SK-N-MC (cell line): ENCODE data around the gene KRTAP9-1.
"Not testable (repeated sequence)": the region's sequence is repeated elsewhere in the genome, so short reads cannot be mapped to it uniquely, and the experiment has no call there.

ENCODE experiments used
- DNase-seq: peaks from one replicate; pipeline ENCODE4 v3.0.0-alpha.2; 2011; ENCODE audit warnings: low read depth, low spot score
- H3K27ac ChIP-seq: fragments of 200-600 bp; sonication (generic); 2 replicates; pipeline ENCODE4 v1.5.1; 2016; ENCODE audit warnings: mixed run types
- H3K36me3 ChIP-seq: fragments of 200-600 bp; sonication (generic); 2 replicates; pipeline ENCODE4 v1.6.1; 2017; ENCODE audit warnings: antibody characterized with exemption, low read length, mixed read lengths; ENCODE audit not compliant: insufficient read depth
- H3K4me3 ChIP-seq: fragments of 200-600 bp; sonication (generic); 2 replicates; pipeline ENCODE4 v1.5.1; 2016
- H3K9ac ChIP-seq: fragments of 200-600 bp; sonication (generic); 2 replicates; pipeline ENCODE4 v1.8.0; 2017; ENCODE audit warnings: mixed run types, mixed read lengths; ENCODE audit not compliant: insufficient read length
- H3K9me3 ChIP-seq: fragments of 200-600 bp; sonication (generic); 2 replicates; pipeline ENCODE4 v1.6.1; 2017; ENCODE audit warnings: low read depth, mild to moderate bottlenecking, antibody characterized with exemption, low read length, moderate library complexity, mixed read lengths
- EZH2 ChIP-seq: fragments of 200-600 bp; sonication (generic); IDR thresholded peaks from one replicate; pipeline ENCODE4 v1.6.1; 2017; ENCODE audit warnings: antibody characterized with exemption
- FOXP2 ChIP-seq: optimal IDR thresholded peaks from 2 replicates; pipeline ENCODE3; 2011; ENCODE audit warnings: mild to moderate bottlenecking, moderate library complexity; ENCODE audit not compliant: insufficient read depth; ENCODE audit errors: extremely low read length, control extremely low read depth
- POLR2AphosphoS5 ChIP-seq: IDR thresholded peaks from 2 replicates; pipeline ENCODE4 v1.6.1; 2012; ENCODE audit warnings: mild to moderate bottlenecking, low read depth, low read length, borderline replicate concordance

Gene KRTAP9-1

DNA sequence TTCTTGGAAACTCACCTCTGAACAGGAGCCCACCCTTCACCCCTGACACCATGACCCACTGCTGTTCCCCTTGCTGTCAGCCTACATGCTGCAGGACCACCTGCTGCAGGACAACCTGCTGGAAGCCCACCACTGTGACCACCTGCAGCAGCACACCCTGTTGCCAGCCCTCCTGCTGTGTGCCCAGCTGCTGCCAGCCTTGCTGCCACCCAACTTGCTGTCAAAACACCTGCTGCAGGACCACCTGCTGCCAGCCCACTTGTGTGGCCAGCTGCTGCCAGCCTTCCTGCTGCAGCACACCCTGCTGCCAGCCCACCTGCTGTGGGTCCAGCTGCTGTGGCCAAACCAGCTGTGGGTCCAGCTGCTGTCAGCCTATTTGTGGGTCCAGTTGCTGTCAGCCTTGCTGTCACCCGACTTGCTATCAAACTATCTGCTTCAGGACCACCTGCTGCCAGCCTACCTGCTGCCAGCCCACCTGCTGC, at the start of gene KRTAP9-1:
KRTAP9-1 (plus strand) TSS at position 51 of the 482 bp plus-strand sequence; CDS start at position 51, 0 bp downstream.
- H3K4me3 ChIP-seq, H3K36me3 ChIP-seq, DNase-seq, H3K9me3 ChIP-seq, H3K9ac ChIP-seq, H3K27ac ChIP-seq: not testable (repeated sequence)

GRCh38 chr17:41140360-41141131, 49.1 kb upstream of the KRTAP9-1 start, which contains the start of gene KRTAP4-6:
TSS of gene KRTAP4-6 (minus strand) at chr17:41140544. CDS start at chr17:41140487, 57 bp downstream.
- Histone ChIP-seq H3K9me3 (peaks cover 30% of the 10 kb centered on the region; the same call in 1 of the 2 replicates), H3K4me3 (no peak within 1 kb of the TSS), H3K36me3 (peaks cover 12% of the 10 kb centered on the region; the same call in 1 of the 2 replicates), H3K9ac (no peak within 1 kb of the TSS), H3K27ac (0 out of 2 replicates have a peak within 1 kb of the TSS, but pooled peaks have one; percentile 2)
- no peak for DNase-seq
- TF ChIP-seq FOXP2 = no peak
- TF ChIP-seq POLR2AphosphoS5 = no peak
- no peak for TF ChIP-seq EZH2

GRCh38 chr17:41141361-41141760, 48.3 kb upstream of the KRTAP9-1 start:
- Histone ChIP-seq H3K4me3 (no peak overlapping the region), H3K36me3 (peaks cover 12% of the 10 kb centered on the region; the same call in 1 of the 2 replicates), H3K27ac (0 out of 2 replicates have a peak overlapping the region, but pooled peaks have one; percentile 2), H3K9me3 (peaks cover 30% of the 10 kb centered on the region; the same call in 1 of the 2 replicates), H3K9ac (no peak overlapping the region)
- TF ChIP-seq EZH2 (no peak), POLR2AphosphoS5 (no peak), FOXP2 (no peak)
- no peak for DNase-seq

- Histone ChIP-seq H3K36me3 (peaks cover 12% of the 10 kb centered on the region; the same call in 1 of the 2 replicates), H3K4me3 (peak overlapping the region; percentile 18; the same call in 1 of the 2 replicates), H3K9me3 (peaks cover 15% of the 10 kb centered on the region; the same call in 1 of the 2 replicates), H3K9ac (no peak overlapping the region), H3K27ac (peak overlapping the region; percentile 100)
- TF ChIP-seq FOXP2 (no peak), POLR2AphosphoS5 (no peak; the same call in 1 of the 2 replicates), EZH2 (no peak)
- peak; percentile 96 for DNase-seq
Observed at GRCh38 chr17:41144846-41145245, 44.8 kb upstream of the KRTAP9-1 start.

GRCh38 chr17:41145261-41145660, 44.4 kb upstream of the KRTAP9-1 start:
- Histone ChIP-seq H3K9ac (peak overlapping the region; percentile 79), H3K4me3 (peak overlapping the region; percentile 18; the same call in 1 of the 2 replicates), H3K27ac (peak overlapping the region; percentile 100), H3K9me3 (peaks cover 15% of the 10 kb centered on the region; the same call in 1 of the 2 replicates), H3K36me3 (peaks cover 12% of the 10 kb centered on the region; the same call in 1 of the 2 replicates)
- peak; percentile 91 for DNase-seq
- no peak for TF ChIP-seq EZH2
- no peak; the same call in 1 of the 2 replicates for TF ChIP-seq POLR2AphosphoS5
- no peak for TF ChIP-seq FOXP2

DNA sequence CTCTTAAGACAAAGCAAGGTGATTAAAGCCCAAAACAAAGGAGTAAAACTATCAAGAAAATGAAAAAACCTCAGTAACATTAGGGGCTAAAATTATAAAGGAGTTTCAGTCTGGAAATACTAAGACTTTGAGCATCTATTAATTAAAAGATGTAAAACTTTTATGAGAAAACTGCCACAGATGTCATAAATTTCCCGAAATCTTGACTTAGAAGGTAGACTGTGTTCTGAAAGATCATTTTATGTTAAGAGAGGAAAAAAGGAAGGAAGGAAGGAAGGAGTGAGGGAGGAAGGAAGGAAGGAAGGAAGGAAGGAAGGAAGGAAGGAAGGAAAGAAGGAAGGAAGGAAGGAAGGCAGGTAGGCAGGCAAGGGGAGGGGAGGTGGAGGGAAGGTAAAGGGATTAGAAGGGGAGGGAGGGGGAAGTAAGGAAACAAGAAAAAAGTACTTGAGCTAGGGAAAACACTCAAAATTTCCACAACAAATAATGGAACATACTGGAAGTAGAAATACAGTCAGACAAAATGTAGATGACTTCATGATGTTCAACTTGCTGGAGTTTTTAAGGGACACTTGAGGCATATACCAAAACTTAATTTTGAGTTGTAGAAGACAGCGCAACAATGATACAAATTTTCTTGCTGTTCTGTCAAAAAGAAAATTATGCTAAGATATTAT, 42.0 kb upstream of the KRTAP9-1 start:
- peak; percentile 98 for DNase-seq
- Histone ChIP-seq H3K9ac (peak overlapping the region; percentile 79), H3K27ac (peak overlapping the region; percentile 100), H3K36me3 (peaks cover 12% of the 10 kb centered on the region; the same call in 1 of the 2 replicates), H3K9me3 (peaks cover 11% of the 10 kb centered on the region; the same call in 1 of the 2 replicates), H3K4me3 (peak overlapping the region; percentile 18)
- TF ChIP-seq POLR2AphosphoS5 (peak; percentile 66; the same call in 1 of the 2 replicates), FOXP2 (no peak)

DNA sequence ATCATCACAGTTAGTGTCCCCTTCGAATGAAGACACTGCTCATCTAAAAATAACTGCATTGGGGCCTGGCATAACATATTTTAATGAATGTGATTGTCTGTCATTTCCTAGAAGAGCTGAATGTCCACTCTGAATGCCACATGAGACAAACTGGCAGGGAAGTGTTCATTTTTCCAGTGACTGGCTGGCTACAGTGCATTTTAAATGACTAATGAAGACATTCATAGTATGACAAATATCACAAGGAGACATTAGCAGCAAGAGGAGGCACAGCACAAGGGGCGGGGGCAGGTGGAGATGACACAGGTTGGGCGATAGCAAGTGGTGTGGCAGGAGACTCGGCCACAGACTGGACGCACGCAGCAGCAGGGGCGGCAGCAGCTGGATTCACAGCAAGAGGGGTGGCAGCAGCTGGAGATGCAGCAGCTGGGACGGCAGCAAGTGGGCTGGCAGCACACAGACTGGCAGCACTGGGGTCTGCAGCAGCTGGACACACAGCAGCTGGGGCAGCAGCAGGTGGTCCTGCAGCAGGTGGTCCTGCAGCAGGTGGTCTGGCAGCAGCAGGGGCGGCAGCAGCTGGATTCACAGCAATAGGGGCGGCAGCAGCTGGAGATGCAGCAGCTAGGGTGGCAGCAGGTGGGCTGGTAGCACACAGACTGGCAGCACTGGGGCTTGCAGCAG, 40.6 kb upstream of the KRTAP9-1 start:
- Histone ChIP-seq H3K9ac (peak overlapping the region; percentile 67), H3K27ac (peak overlapping the region; percentile 100)
- DNase-seq, H3K9me3 ChIP-seq, H3K4me3 ChIP-seq, H3K36me3 ChIP-seq: not testable (repeated sequence)

GRCh38 chr17:41149652-41149985, 40.1 kb upstream of the KRTAP9-1 start, which contains the start of gene KRTAP4-5:
TSS of gene KRTAP4-5 (minus strand) at chr17:41149825. CDS start at chr17:41149767, 58 bp downstream.
- Histone ChIP-seq H3K4me3 (no peak within 1 kb of the TSS), H3K27ac (peak within 1 kb of the TSS; percentile 100), H3K9me3 (no peaks in the 10 kb centered on the region), H3K36me3 (no peaks in the 10 kb centered on the region), H3K9ac (peak within 1 kb of the TSS; percentile 67)
- no peak for TF ChIP-seq FOXP2
- TF ChIP-seq POLR2AphosphoS5 = no peak
- no peak for TF ChIP-seq EZH2
- no peak for DNase-seq
